DMS 273 treated with DMSO at 0.1 percent for 48 hours (cell line): ENCODE results near the gene DCAF5.
A peak's percentile ranks its signal among the peaks of the same experiment; 100 is the strongest.

Experiments used
- DNase-seq: peaks from one replicate; lab custom pipeline; 2025; lab: John Stamatoyannopoulos, UW

Gene DCAF5

GRCh38 chr14:69141550-69141949 lies 11.4 kb downstream of the DCAF5 start:
- no peak for DNase-seq

GRCh38 chr14:69139743-69140142 lies 13.2 kb downstream of the DCAF5 start:
- no peak for DNase-seq

- DNase-seq: no peak
Observed at GRCh38 chr14:69137843-69138535, 14.9 kb downstream of the DCAF5 start.

- no peak for DNase-seq
Observed at GRCh38 chr14:69137416-69137815, 15.5 kb downstream of the DCAF5 start.

- DNase-seq: no peak
Observed at GRCh38 chr14:69135133-69135532, 17.8 kb downstream of the DCAF5 start.

- peak; percentile 46 for DNase-seq
Observed at GRCh38 chr14:69133206-69134125, 19.5 kb downstream of the DCAF5 start.

- no peak for DNase-seq
Observed at GRCh38 chr14:69132513-69133181, 20.3 kb downstream of the DCAF5 start.

GRCh38 chr14:69131176-69131575 lies 21.7 kb downstream of the DCAF5 start:
- no peak for DNase-seq

- DNase-seq: peak; percentile 53
Observed at GRCh38 chr14:69129264-69129880, 23.5 kb downstream of the DCAF5 start.

- DNase-seq: no peak
Observed at GRCh38 chr14:69118305-69118704, 34.6 kb downstream of the DCAF5 start.

GRCh38 chr14:69117020-69117767 lies 35.7 kb downstream of the DCAF5 start:
- no peak for DNase-seq

GRCh38 chr14:69115407-69116185 lies 37.3 kb downstream of the DCAF5 start:
- no peak for DNase-seq

GRCh38 chr14:69114763-69115162 lies 38.2 kb downstream of the DCAF5 start:
- no peak for DNase-seq

- DNase-seq: no peak
Observed at GRCh38 chr14:69108358-69108757, 44.6 kb downstream of the DCAF5 start.

GRCh38 chr14:69107407-69108003 lies 45.4 kb downstream of the DCAF5 start:
- DNase-seq: peak; percentile 66

GRCh38 chr14:69106451-69106850 lies 46.5 kb downstream of the DCAF5 start:
- no peak for DNase-seq

- DNase-seq: no peak
Observed at GRCh38 chr14:69105326-69105725, 47.6 kb downstream of the DCAF5 start.

GRCh38 chr14:69101331-69101826 lies 51.5 kb downstream of the DCAF5 start:
- DNase-seq: no peak

- DNase-seq: no peak
Observed at GRCh38 chr14:69097974-69098373, 54.9 kb downstream of the DCAF5 start.
